H1 (cell line): ENCODE results near the gene MBOAT1. TPM values are rescaled to one million over a fixed set of nuclear protein-coding genes. Genes with fewer than 3 reads are reported as not detected.

Experiments used
- CTCF ChIA-PET: fragments of 300-600 bp; sonication (Branson Sonifier 250); formaldehyde crosslinking; loops from one replicate; lab custom pipeline; 2021; ENCODE audit not compliant: partially characterized antibody; lab: Charles Lee
- POLR2A ChIA-PET: fragments of 300-600 bp; sonication (Branson Sonifier 250); formaldehyde crosslinking; loops from one replicate; lab custom pipeline; 2021; ENCODE audit warnings: inconsistent platforms; ENCODE audit not compliant: partially characterized antibody; lab: Charles Lee
- DNase-seq, 2 experiments: peaks; one replicate each; pipeline versions ENCODE4 v3.0.0 to v3.0.0-alpha.2; 2010 to 2022; ENCODE audit warnings: low spot score in 2 of 2, low read depth in 1 of 2, mixed read lengths in 1 of 2
- FAIRE-seq: peaks from 2 replicates; lab custom pipeline; 2011; peaks lifted over from hg19 to GRCh38; lab: Jason Lieb, UNC
- H2AFZ ChIP-seq: 2 replicates; pipeline ENCODE4 v1.8.1; 2012; ENCODE audit warnings: low read length, inconsistent platforms
- H2AK5ac ChIP-seq: 2 replicates; pipeline ENCODE4 v1.6.1; 2013; ENCODE audit warnings: low read depth, low read length
- H2BK120ac ChIP-seq: replicated peaks from 2 replicates; pipeline ENCODE3; 2013; ENCODE audit warnings: low read depth, low read length, inconsistent platforms
- H2BK12ac ChIP-seq: 2 replicates; pipeline ENCODE4 v1.6.1; 2013; ENCODE audit warnings: low read depth, low read length
- H2BK15ac ChIP-seq: 2 replicates; pipeline ENCODE4 v1.6.1; 2013; ENCODE audit warnings: low read length
- H2BK20ac ChIP-seq: 2 replicates; pipeline ENCODE4 v1.6.1; 2013; ENCODE audit warnings: low read length
- H2BK5ac ChIP-seq: 2 replicates; pipeline ENCODE4 v1.6.1; 2013; ENCODE audit warnings: low read depth, low read length
- H3K14ac ChIP-seq: 2 replicates; pipeline ENCODE4 v1.6.1; 2013; ENCODE audit warnings: inconsistent platforms; ENCODE audit not compliant: insufficient read length
- H3K18ac ChIP-seq: 2 replicates; pipeline ENCODE4 v1.6.1; 2013; ENCODE audit warnings: low read length; ENCODE audit errors: extremely low read depth
- H3K23ac ChIP-seq: 2 replicates; pipeline ENCODE4 v1.6.1; 2013; ENCODE audit warnings: inconsistent platforms; ENCODE audit not compliant: insufficient read length
- H3K23me2 ChIP-seq: 2 replicates; pipeline ENCODE4 v1.6.1; 2013; ENCODE audit warnings: low read depth, low read length
- H3K27ac ChIP-seq: 2 replicates; pipeline ENCODE4 v1.6.1; 2011; ENCODE audit warnings: low read depth, low read length, inconsistent platforms
- H3K27me3 ChIP-seq, 4 experiments: replicated peaks in 1 of 4; 1 replicate in 1 of 4; 2 replicates in 3 of 4; pipeline versions ENCODE4 v1.6.1 to v1.8.1; 2011 to 2013; ENCODE audit warnings: low read length in 3 of 4, mild to moderate bottlenecking in 3 of 4, inconsistent platforms in 2 of 4, mixed read lengths in 2 of 4, moderate library complexity in 1 of 4; ENCODE audit not compliant: control insufficient read depth in 3 of 4, insufficient read depth in 3 of 4; ENCODE audit errors: extremely low read depth in 1 of 4
- H3K36me3 ChIP-seq, 4 experiments: 2 replicates each; pipeline versions ENCODE4 v1.6.1 to v1.8.1; 2011 to 2013; ENCODE audit warnings: mild to moderate bottlenecking in 4 of 4, low read length in 3 of 4, moderate library complexity in 2 of 4, control low read depth in 1 of 4, inconsistent platforms in 1 of 4; ENCODE audit not compliant: insufficient read depth in 4 of 4, control insufficient read depth in 2 of 4
- H3K4ac ChIP-seq: replicated peaks from 2 replicates; pipeline ENCODE3; 2013; ENCODE audit warnings: low read length, low read depth, mixed read lengths, inconsistent platforms; ENCODE audit not compliant: insufficient read length
- H3K4me1 ChIP-seq, 4 experiments: replicated peaks in 1 of 4; 1 replicate in 1 of 4; 2 replicates in 3 of 4; pipeline versions ENCODE4 v1.6.1 to v1.8.1; 2011 to 2013; ENCODE audit warnings: low read length in 3 of 4, inconsistent platforms in 2 of 4, mixed read lengths in 1 of 4; ENCODE audit not compliant: insufficient read depth in 4 of 4, control insufficient read depth in 3 of 4
- H3K4me2 ChIP-seq, 2 experiments: 2 replicates each; pipeline versions ENCODE4 v1.6.1 to v1.8.1; 2011 to 2013; ENCODE audit warnings: low read depth in 2 of 2, low read length in 2 of 2, control low read depth in 1 of 2, inconsistent platforms in 1 of 2, mild to moderate bottlenecking in 1 of 2; ENCODE audit not compliant: insufficient read depth in 1 of 2
- H3K4me3 ChIP-seq, 4 experiments: fragments of 200-600, 300-600 bp in 1 of 4; sonication (generic), shearing (Covaris generic), sonication (Bioruptor Twin) in 1 of 4; 2 replicates each; pipeline versions ENCODE4 v1.5.1 to v1.8.1; 2011 to 2016; ENCODE audit warnings: low read length in 4 of 4, low read depth in 3 of 4, control low read depth in 2 of 4, inconsistent platforms in 2 of 4, mild to moderate bottlenecking in 2 of 4, mixed read lengths in 1 of 4, moderate library complexity in 1 of 4; ENCODE audit not compliant: insufficient read depth in 2 of 4; ENCODE audit errors: extremely low read depth in 1 of 4
- H3K56ac ChIP-seq: replicated peaks from 2 replicates; pipeline ENCODE3; 2013; ENCODE audit warnings: low read depth, mild to moderate bottlenecking, mixed read lengths, low read length, inconsistent platforms; ENCODE audit not compliant: insufficient read length
- H3K79me1 ChIP-seq: 2 replicates; pipeline ENCODE4 v1.6.1; 2013; ENCODE audit warnings: low read depth, low read length, control low read depth
- H3K79me2 ChIP-seq, 2 experiments: 2 replicates each; pipeline versions ENCODE4 v1.6.1 to v1.8.1; 2012 to 2013; ENCODE audit warnings: low read length in 2 of 2, mild to moderate bottlenecking in 2 of 2, inconsistent platforms in 1 of 2; ENCODE audit not compliant: insufficient read depth in 2 of 2, control insufficient read depth in 1 of 2
- H3K9ac ChIP-seq, 4 experiments: replicated peaks in 1 of 4; 1 replicate in 1 of 4; 2 replicates in 3 of 4; pipeline versions ENCODE4 v1.6.1 to v1.8.1; 2011 to 2013; ENCODE audit warnings: low read depth in 3 of 4, low read length in 3 of 4, control low read depth in 2 of 4, mild to moderate bottlenecking in 2 of 4, moderate library complexity in 2 of 4, inconsistent platforms in 1 of 4; ENCODE audit errors: extremely low read depth in 1 of 4
- H3K9me3 ChIP-seq, 2 experiments: 2 replicates each; pipeline versions ENCODE4 v1.6.1 to v1.8.1; 2012 to 2013; ENCODE audit warnings: mild to moderate bottlenecking in 2 of 2, moderate library complexity in 2 of 2, control low read depth in 1 of 2, inconsistent platforms in 1 of 2, low read depth in 1 of 2, low read length in 1 of 2, mixed read lengths in 1 of 2; ENCODE audit not compliant: insufficient read depth in 2 of 2
- H4K20me1 ChIP-seq, 2 experiments: replicated peaks in 1 of 2; 2 replicates each; pipeline versions ENCODE3 to v1.8.1; 2011 to 2013; ENCODE audit warnings: inconsistent platforms in 2 of 2, low read length in 2 of 2, mild to moderate bottlenecking in 1 of 2; ENCODE audit not compliant: insufficient read depth in 2 of 2, control insufficient read depth in 1 of 2
- H4K5ac ChIP-seq: 2 replicates; pipeline ENCODE4 v1.6.1; 2013; ENCODE audit warnings: low read length, low read depth, mixed read lengths, inconsistent platforms; ENCODE audit not compliant: insufficient read length
- H4K8ac ChIP-seq: 2 replicates; pipeline ENCODE4 v1.8.0; 2013; ENCODE audit warnings: mild to moderate bottlenecking, moderate library complexity, low read length, inconsistent platforms; ENCODE audit not compliant: insufficient read depth; ENCODE audit errors: extremely low read depth
- H4K91ac ChIP-seq: replicated peaks from 2 replicates; pipeline ENCODE3; 2013; ENCODE audit warnings: low read length, mixed read lengths, inconsistent platforms; ENCODE audit not compliant: insufficient read length
- BCL11A ChIP-seq, 2 experiments: IDR thresholded peaks; one replicate each; pipeline ENCODE4 v1.6.1; 2011; ENCODE audit warnings: low read depth in 2 of 2, low read length in 2 of 2, mild to moderate bottlenecking in 2 of 2
- RAD21 ChIP-seq, 2 experiments: IDR thresholded peaks in 1 of 2; conservative IDR thresholded peaks in 1 of 2; 2 replicates each; pipeline ENCODE4 v1.6.1; 2011; ENCODE audit warnings: low read depth in 2 of 2, low read length in 2 of 2, improper control_type of control experiment in 1 of 2, inconsistent platforms in 1 of 2, mild to moderate bottlenecking in 1 of 2, moderate library complexity in 1 of 2
- RXRA ChIP-seq: IDR thresholded peaks from 2 replicates; pipeline ENCODE4 v1.6.1; 2011; ENCODE audit warnings: low read depth, mild to moderate bottlenecking, low read length, moderate library complexity; ENCODE audit not compliant: insufficient read depth
- SRF ChIP-seq: IDR thresholded peaks from 2 replicates; pipeline ENCODE4 v1.6.1; 2011; ENCODE audit warnings: mild to moderate bottlenecking, low read depth, low read length, moderate library complexity
- TAF1 ChIP-seq: IDR thresholded peaks from 2 replicates; pipeline ENCODE4 v1.6.1; 2011; ENCODE audit warnings: mild to moderate bottlenecking, low read depth, low read length
- ZNF274 ChIP-seq: IDR thresholded peaks from 2 replicates; pipeline ENCODE4 v1.7.0; 2012; ENCODE audit warnings: low read length, borderline replicate concordance; ENCODE audit errors: extremely low read depth
- WGBS, 2 experiments: shearing (Covaris generic) in 1 of 2; methylation state at CpG; one replicate each; pipeline versions ENCODE4 v1.1.6 to v1.1.7; 2013 to 2015; ENCODE audit warnings: low lambda C conversion rate in 2 of 2, mixed read lengths in 2 of 2, inconsistent platforms in 1 of 2, low coverage in 1 of 2, missing lambda C conversion rate in 1 of 2; ENCODE audit not compliant: insufficient replicate concordance in 2 of 2, insufficient coverage in 1 of 2, insufficient read length in 1 of 2; ENCODE audit errors: extremely low coverage in 1 of 2, missing lambda C conversion rate in 1 of 2; 5-methylcytosine and 5-hydroxymethylcytosine counted together
- polyA plus RNA-seq, 7 experiments: library from polyadenylated mRNA; depleted of rRNA in 3 of 7; stranded (reverse) in 5 of 7; unstranded in 2 of 7; fragments of >200 nt in 5 of 7; fragments of 200-250 nt in 2 of 7; gene quantifications; 1 replicate in 5 of 7; 2 replicates in 1 of 7; 4 replicates in 1 of 7; pipeline versions ENCODE4 v1.2.1 to v1.2.3, GENCODE V29; 2011 to 2013; ENCODE audit warnings: missing spikeins in 2 of 7, mixed read lengths in 2 of 7
- total RNA-seq: library from RNA; stranded (reverse); fragmentation: NEBNext Ultra II Directional; extraction: Animal tissue kit (Norgen Biotek cat#: 25700); gene quantifications from 2 replicates; pipeline ENCODE4 v1.2.1, GENCODE V29; 2021

Gene MBOAT1
- total and polyA plus RNA-seq, 2 of the 8 experiments (the other 6 are each of a cell fraction or from before 2014, with no cell fraction given), result 4.9 to 19.5 TPM

- Histone ChIP-seq H2AFZ (no peak overlapping the region), H3K56ac (no peak overlapping the region), H3K27me3 (no peaks in the 10 kb centered on the region), H3K36me3 (no peaks in the 10 kb centered on the region; a peak in 1 of 8 replicates), H3K4me1 (peaks cover 0 to 2% (median 0%) of the 10 kb centered on the region in 4 experiments; a peak in 2 of 7 replicates), H4K91ac (no peak overlapping the region), H2BK20ac (no peak overlapping the region), H3K23me2 (no peaks in the 10 kb centered on the region), H2AK5ac (no peak overlapping the region), H3K79me2 (no peaks in the 10 kb centered on the region), H2BK5ac (no peak overlapping the region), H2BK15ac (no peak overlapping the region), H3K9me3 (no peaks in the 10 kb centered on the region), H4K8ac (no peak overlapping the region), H3K27ac (no peak overlapping the region), H3K4me3 (no peak overlapping the region), H3K9ac (no peak overlapping the region), H2BK120ac (no peak overlapping the region), H2BK12ac (no peak overlapping the region), H3K4me2 (no peak overlapping the region), H3K14ac (no peak overlapping the region), H3K4ac (no peak overlapping the region), H3K79me1 (no peaks in the 10 kb centered on the region), H4K20me1 (no peaks in the 10 kb centered on the region), H3K18ac (no peak overlapping the region), H4K5ac (no peak overlapping the region), H3K23ac (no peak overlapping the region)
- POLR2A ChIA-PET, result no interaction called here
- FAIRE-seq (no peak), DNase-seq (no peak)
- TF ChIP-seq SRF, result no peak
- TF ChIP-seq RAD21 (IDR thresholded peaks at IDR 0.05 in 1 of 2, conservative IDR thresholded peaks at IDR 0.05 in 1 of 2; ENCODE audit: low read depth in 2 of 2, low read length in 2 of 2), result no peak
- no peak for TF ChIP-seq BCL11A (IDR thresholded peaks at IDR 0.05; ENCODE audit: low read depth in 2 of 2, low read length in 2 of 2)
- no peak for TF ChIP-seq RXRA
- TF ChIP-seq ZNF274, result no peak
- TF ChIP-seq TAF1, result no peak
- CTCF ChIA-PET, result interaction anchor here (0.9 to 1.4 kb wide), 3 partner anchors 8 to 26 kb away, joined by 4 to 7 read pairs (median 6); no protein-coding TSS in a partner anchor
- 91% methylated on average over 7 of the region's 7 CpGs; no CpG with 5 or more reads in 1 of the 2 experiments for WGBS, 2 experiments
Measured at GRCh38 chr6:20116792-20117191, 95.5 kb downstream of the MBOAT1 start.
